ENCODE data around the gene OMP.
A peak's percentile ranks its signal among the peaks of the same experiment; 100 is the strongest.
"Not testable (repeated sequence)": the region's sequence is repeated elsewhere in the genome, so short reads cannot be mapped to it uniquely, and the experiment has no call there.

The OMP gene

GRCh38 chr11:77091146-77091940 is 11.3 kb upstream of the OMP start:
- peak; percentile 94 for DNase-seq (ENCODE audit: insufficient read length, low spot score)
- TF ChIP-seq POU2F2 (IDR thresholded peaks at IDR 0.05; ENCODE audit: low read depth, low read length), result peak; percentile 48; the same call in 1 of the 2 replicates
- no peak for TF ChIP-seq PAX5 (IDR thresholded peaks at IDR 0.05; ENCODE audit: insufficient read depth, low read length, severe bottlenecking)
- peak; percentile 98 for FAIRE-seq

- FAIRE-seq, result no peak
- no peak for DNase-seq (ENCODE audit: insufficient read length, low spot score)
- no peak for TF ChIP-seq POLR2AphosphoS5 (IDR thresholded peaks at IDR 0.05; ENCODE audit: low read depth, low read length)
- no peak for TF ChIP-seq POU2F2 (IDR thresholded peaks at IDR 0.05; ENCODE audit: low read depth, low read length)
- no peak for TF ChIP-seq SPI1 (IDR thresholded peaks at IDR 0.05; ENCODE audit: low read depth, low read length)
- TF ChIP-seq POLR2A (IDR thresholded peaks at IDR 0.05; ENCODE audit: low read depth, low read length), result no peak
- no peak for TF ChIP-seq TAF1 (IDR thresholded peaks at IDR 0.05; ENCODE audit: low read depth, low read length)
- TF ChIP-seq PAX5 (IDR thresholded peaks at IDR 0.05; ENCODE audit: insufficient read depth, low read length, severe bottlenecking), result no peak
Observed at GRCh38 chr11:77092382-77092781, 10.3 kb upstream of the OMP start.

GRCh38 chr11:77093056-77093891 is 9.4 kb upstream of the OMP start:
- TF ChIP-seq TAF1 (IDR thresholded peaks at IDR 0.05; ENCODE audit: low read depth, low read length) (no peak), SPI1 (IDR thresholded peaks at IDR 0.05; ENCODE audit: low read depth, low read length) (no peak), POLR2A (IDR thresholded peaks at IDR 0.05; ENCODE audit: low read depth, low read length) (no peak), POLR2AphosphoS5 (IDR thresholded peaks at IDR 0.05; ENCODE audit: low read depth, low read length) (no peak), PAX5 (IDR thresholded peaks at IDR 0.05; ENCODE audit: insufficient read depth, low read length, severe bottlenecking) (no peak), POU2F2 (IDR thresholded peaks at IDR 0.05; ENCODE audit: low read depth, low read length) (no peak)
- FAIRE-seq, result no peak
- DNase-seq (ENCODE audit: insufficient read length, low spot score), result no peak

GRCh38 chr11:77093987-77094840 is 8.4 kb upstream of the OMP start:
- TF ChIP-seq POLR2A (IDR thresholded peaks at IDR 0.05; ENCODE audit: low read depth, low read length) (no peak), PAX5 (IDR thresholded peaks at IDR 0.05; ENCODE audit: insufficient read depth, low read length, severe bottlenecking) (no peak), SPI1 (IDR thresholded peaks at IDR 0.05; ENCODE audit: low read depth, low read length) (no peak), POLR2AphosphoS5 (IDR thresholded peaks at IDR 0.05; ENCODE audit: low read depth, low read length) (no peak), POU2F2 (IDR thresholded peaks at IDR 0.05; ENCODE audit: low read depth, low read length) (no peak), TAF1 (IDR thresholded peaks at IDR 0.05; ENCODE audit: low read depth, low read length) (no peak)
- DNase-seq (ENCODE audit: insufficient read length, low spot score) (no peak), FAIRE-seq (no peak)

GRCh38 chr11:77094841-77095365 is 7.7 kb upstream of the OMP start:
- TF ChIP-seq PAX5 (IDR thresholded peaks at IDR 0.05; ENCODE audit: insufficient read depth, low read length, severe bottlenecking) (no peak), POU2F2 (IDR thresholded peaks at IDR 0.05; ENCODE audit: low read depth, low read length) (no peak), TAF1 (IDR thresholded peaks at IDR 0.05; ENCODE audit: low read depth, low read length) (no peak), SPI1 (IDR thresholded peaks at IDR 0.05; ENCODE audit: low read depth, low read length) (no peak), POLR2A (IDR thresholded peaks at IDR 0.05; ENCODE audit: low read depth, low read length) (no peak), POLR2AphosphoS5 (IDR thresholded peaks at IDR 0.05; ENCODE audit: low read depth, low read length) (no peak)
- FAIRE-seq, result no peak
- no peak for DNase-seq (ENCODE audit: insufficient read length, low spot score)

GRCh38 chr11:77095551-77096490 is 6.8 kb upstream of the OMP start:
- TF ChIP-seq PAX5 (IDR thresholded peaks at IDR 0.05; ENCODE audit: insufficient read depth, low read length, severe bottlenecking) (no peak), POU2F2 (IDR thresholded peaks at IDR 0.05; ENCODE audit: low read depth, low read length) (no peak), SPI1 (IDR thresholded peaks at IDR 0.05; ENCODE audit: low read depth, low read length) (no peak), POLR2AphosphoS5 (IDR thresholded peaks at IDR 0.05; ENCODE audit: low read depth, low read length) (no peak), TAF1 (IDR thresholded peaks at IDR 0.05; ENCODE audit: low read depth, low read length) (no peak), POLR2A (IDR thresholded peaks at IDR 0.05; ENCODE audit: low read depth, low read length) (no peak)
- FAIRE-seq, result no peak
- no peak for DNase-seq (ENCODE audit: insufficient read length, low spot score)

GRCh38 chr11:77096591-77097019 is 6.0 kb upstream of the OMP start:
- DNase-seq (ENCODE audit: insufficient read length, low spot score), result no peak
- TF ChIP-seq TAF1 (IDR thresholded peaks at IDR 0.05; ENCODE audit: low read depth, low read length) (no peak), PAX5 (IDR thresholded peaks at IDR 0.05; ENCODE audit: insufficient read depth, low read length, severe bottlenecking) (no peak), POLR2A (IDR thresholded peaks at IDR 0.05; ENCODE audit: low read depth, low read length) (no peak), POU2F2 (IDR thresholded peaks at IDR 0.05; ENCODE audit: low read depth, low read length) (no peak), POLR2AphosphoS5 (IDR thresholded peaks at IDR 0.05; ENCODE audit: low read depth, low read length) (no peak), SPI1 (IDR thresholded peaks at IDR 0.05; ENCODE audit: low read depth, low read length) (no peak)
- FAIRE-seq, result no peak

GRCh38 chr11:77097180-77097579 is 5.5 kb upstream of the OMP start:
- FAIRE-seq; DNase-seq (ENCODE audit: insufficient read length, low spot score): not testable (repeated sequence)

Data from GM12891 (cell line).